HepG2 (cell line): Measurements from ENCODE around the gene PKNOX2. TPM values are rescaled to one million over a fixed set of nuclear protein-coding genes. Genes with fewer than 3 reads are reported as not detected.

Experiments used
- ATAC-seq: fragments of 200-7000 bp; cut with Tn5 transposase; 3 replicates; pipeline ENCODE4 v1.9.1; 2020; ENCODE audit warnings: mild to moderate bottlenecking, moderate library complexity
- BruUV-seq: library from RNA; stranded (reverse); fragments of 400-500 nt; replicated peaks from 2 replicates; lab custom pipeline; 2021; lab: Mats Ljungman, UMichigan
- CTCF ChIA-PET: fragments of 300-600 bp; formaldehyde crosslinking; extraction: SDS; loops from one replicate; lab custom pipeline; 2021; ENCODE audit warnings: low total read pairs, inconsistent platforms, low intra/inter-chr PET ratio; lab: Yijun Ruan, JAX
- POLR2A ChIA-PET: fragments of 350-600 bp; sonication (Branson Sonifier 250); formaldehyde crosslinking; loops from one replicate; lab custom pipeline; 2020; ENCODE audit warnings: antibody characterized with exemption, inconsistent platforms; lab: Yijun Ruan, JAX
- DNase-seq: peaks from one replicate; pipeline ENCODE4 v3.0.0-alpha.2; 2015; ENCODE audit warnings: low spot score
- FAIRE-seq: peaks from 3 replicates; lab custom pipeline; 2011; peaks lifted over from hg19 to GRCh38; lab: Jason Lieb, UNC
- H2AFZ ChIP-seq: one replicate; pipeline ENCODE4 v1.6.1; 2011; ENCODE audit warnings: low read length, inconsistent platforms
- H3K27ac ChIP-seq: fragments of 300-600 bp; 3 replicates; pipeline ENCODE4 v1.8.0; 2011; ENCODE audit warnings: mixed run types, mild to moderate bottlenecking, mixed read lengths, low read length, inconsistent platforms; ENCODE audit not compliant: insufficient read depth; ENCODE audit errors: extremely low read length
- H3K27me3 ChIP-seq, 2 experiments: fragments of 200-600 bp in 1 of 2; 2 replicates in 1 of 2; 3 replicates in 1 of 2; pipeline versions ENCODE4 v1.6.0 to v1.8.0; 2011; ENCODE audit warnings: low read length in 2 of 2, mild to moderate bottlenecking in 2 of 2, moderate library complexity in 2 of 2, inconsistent platforms in 1 of 2; ENCODE audit not compliant: insufficient read depth in 2 of 2, control insufficient read depth in 1 of 2
- H3K36me3 ChIP-seq, 2 experiments: fragments of 200-600 bp in 1 of 2; replicated peaks in 1 of 2; 2 replicates in 1 of 2; 3 replicates in 1 of 2; pipeline versions ENCODE4 v1.5.1 to v1.8.0; 2011; ENCODE audit warnings: low read length in 2 of 2, inconsistent platforms in 1 of 2; ENCODE audit not compliant: insufficient read depth in 2 of 2, control insufficient read depth in 1 of 2
- H3K4me1 ChIP-seq: 2 replicates; pipeline ENCODE4 v1.5.1; 2012; ENCODE audit warnings: low read length, inconsistent platforms; ENCODE audit not compliant: insufficient read depth
- H3K4me2 ChIP-seq: 2 replicates; pipeline ENCODE4 v1.6.0; 2011; ENCODE audit warnings: low read depth, low read length, inconsistent platforms
- H3K4me3 ChIP-seq, 3 experiments: fragments of 200-600 bp in 1 of 3; sonication (generic), shearing (Covaris generic) in 1 of 3; replicated peaks in 1 of 3; 2 replicates each; pipeline ENCODE4 v1.5.1; 2011 to 2016; ENCODE audit warnings: low read length in 3 of 3, inconsistent platforms in 2 of 3, low read depth in 2 of 3, mild to moderate bottlenecking in 2 of 3, control low read depth in 1 of 3, mixed read lengths in 1 of 3; ENCODE audit not compliant: insufficient read depth in 1 of 3
- H3K79me2 ChIP-seq: one replicate; pipeline ENCODE4 v1.6.1; 2011; ENCODE audit warnings: low read length, inconsistent platforms; ENCODE audit not compliant: insufficient read depth
- H3K9ac ChIP-seq: 2 replicates; pipeline ENCODE4 v1.6.0; 2011; ENCODE audit warnings: mild to moderate bottlenecking, low read depth, low read length, inconsistent platforms; ENCODE audit not compliant: insufficient read depth
- H3K9me3 ChIP-seq: 2 replicates; pipeline ENCODE4 v1.5.1; 2012; ENCODE audit warnings: mild to moderate bottlenecking, low read length
- H4K20me1 ChIP-seq: 2 replicates; pipeline ENCODE4 v1.6.0; 2011; ENCODE audit warnings: inconsistent platforms, mild to moderate bottlenecking, low read length, moderate library complexity; ENCODE audit not compliant: insufficient read depth
- ATF2 ChIP-seq: sonication (generic); formaldehyde crosslinking; IDR thresholded peaks from 2 replicates; pipeline ENCODE4 v1.4.0; 2020; ENCODE audit warnings: missing genetic modification reagents
- ATF3 ChIP-seq: sonication (generic); formaldehyde crosslinking; IDR thresholded peaks from 2 replicates; pipeline ENCODE4 v1.4.0; 2020; ENCODE audit warnings: missing genetic modification reagents
- FOXC1 ChIP-seq: sonication (generic); formaldehyde crosslinking; IDR thresholded peaks from 2 replicates; pipeline ENCODE4 v1.8.0; 2022; ENCODE audit warnings: mild to moderate bottlenecking, missing genetic modification reagents, borderline replicate concordance
- GABPA ChIP-seq, 2 experiments: IDR thresholded peaks; 2 replicates each; pipeline ENCODE4 v1.6.1; 2011 to 2016; ENCODE audit warnings: low read depth in 2 of 2, low read length in 1 of 2, missing biosample characterization in 1 of 2, missing genetic modification characterization in 1 of 2
- MATR3 ChIP-seq: sonication (generic); formaldehyde crosslinking; IDR thresholded peaks from 2 replicates; pipeline ENCODE4 v1.4.0; 2020; ENCODE audit warnings: missing genetic modification reagents
- MED13 ChIP-seq: sonication (generic); formaldehyde crosslinking; IDR thresholded peaks from 2 replicates; pipeline ENCODE4 v1.5.0; 2020; ENCODE audit warnings: missing genetic modification reagents
- MIER2 ChIP-seq: IDR thresholded peaks from 2 replicates; pipeline ENCODE4 v1.6.1; 2016; ENCODE audit warnings: missing biosample characterization, missing genetic modification reagents
- POGZ ChIP-seq: sonication (generic); formaldehyde crosslinking; IDR thresholded peaks from 2 replicates; pipeline ENCODE4 v1.4.0; 2020; ENCODE audit warnings: mild to moderate bottlenecking, missing genetic modification reagents
- RELA ChIP-seq: sonication (generic); formaldehyde crosslinking; IDR thresholded peaks from 2 replicates; pipeline ENCODE4 v1.4.0; 2020; ENCODE audit warnings: missing genetic modification reagents
- SETDB1 ChIP-seq: sonication (generic); formaldehyde crosslinking; IDR thresholded peaks from 2 replicates; pipeline ENCODE4 v1.5.1; 2020; ENCODE audit warnings: missing genetic modification reagents, mild to moderate bottlenecking, borderline replicate concordance
- THAP11 ChIP-seq: IDR thresholded peaks from 2 replicates; pipeline ENCODE4 v1.6.1; 2016; ENCODE audit warnings: missing biosample characterization, missing genetic modification reagents
- ZNF160 ChIP-seq: sonication (generic); formaldehyde crosslinking; IDR thresholded peaks from 2 replicates; pipeline ENCODE4 v1.8.0; 2022; ENCODE audit warnings: mild to moderate bottlenecking, inconsistent platforms, missing genetic modification reagents
- ZNF281 ChIP-seq: sonication (generic); formaldehyde crosslinking; IDR thresholded peaks from 2 replicates; pipeline ENCODE4 v1.4.0; 2020; ENCODE audit warnings: missing genetic modification reagents, borderline replicate concordance
- ZNF484 ChIP-seq: sonication (generic); formaldehyde crosslinking; IDR thresholded peaks from 2 replicates; pipeline ENCODE4 v1.5.1; 2020; ENCODE audit warnings: mild to moderate bottlenecking, low read depth, missing genetic modification reagents, borderline replicate concordance
- ZNF724P ChIP-seq: sonication (generic); formaldehyde crosslinking; IDR thresholded peaks from 2 replicates; pipeline ENCODE4 v1.8.0; 2022; ENCODE audit warnings: missing genetic modification reagents, borderline replicate concordance
- ZNF891 ChIP-seq: sonication (generic); formaldehyde crosslinking; IDR thresholded peaks from 2 replicates; pipeline ENCODE4 v1.5.0; 2020; ENCODE audit warnings: mild to moderate bottlenecking, missing genetic modification reagents
- ZSCAN31 ChIP-seq: sonication (generic); formaldehyde crosslinking; IDR thresholded peaks from 2 replicates; pipeline ENCODE4 v1.5.0; 2020; ENCODE audit warnings: low read depth, mild to moderate bottlenecking, missing genetic modification reagents
- WGBS: methylation state at CpG from one replicate; pipeline ENCODE4 v1.1.6; 2017; ENCODE audit warnings: low lambda C conversion rate; 5-methylcytosine and 5-hydroxymethylcytosine counted together
- in situ Hi-C: cut with HindIII; loops from 2 replicates; pipeline ENCODE4 v1.10.0; 2017; ENCODE audit warnings: low pct_unique_long_range_greater_than_20kb; ENCODE audit not compliant: extremely low pct_ligation_motif_present
- intact Hi-C: fragments of 100-400 bp; cut with micrococcal nuclease; formaldehyde crosslinking; loops from one replicate; pipeline ENCODE4 v1.10.0; 2022; ENCODE audit not compliant: unreplicated experiment
- polyA plus RNA-seq, 8 experiments: library from polyadenylated mRNA; depleted of rRNA in 3 of 8; stranded (reverse) in 7 of 8; unstranded in 1 of 8; fragments of >200 nt; fragmentation: Illumina TruSeq in 4 of 8; extraction: Trizol in 4 of 8; gene quantifications; 2 replicates each; pipeline versions ENCODE4 v1.2.1 to v1.2.3, GENCODE V29; 2011 to 2016; ENCODE audit warnings: low read depth in 4 of 8, missing spikeins in 1 of 8, mixed read lengths in 1 of 8; ENCODE audit not compliant: insufficient read depth in 1 of 8
- total RNA-seq, 5 experiments: library from RNA; depleted of rRNA; stranded (reverse); fragments of >200 nt; fragmentation: Illumina TruSeq; extraction: Trizol; gene quantifications; 2 replicates each; pipeline ENCODE4 v1.2.3, GENCODE V29; 2016; ENCODE audit warnings: low read depth in 1 of 5

Gene PKNOX2
- total and polyA plus RNA-seq, 2 of the 13 experiments (the other 11 are each of a cell fraction or from before 2014, with no cell fraction given): not detected

GRCh38 chr11:125379981-125380380 lies 215.4 kb downstream of the PKNOX2 start:
- H3K4me1 ChIP-seq: no peaks in the 10 kb centered on the region
- CTCF ChIA-PET: no interaction called here
- FAIRE-seq: no peak

More at GRCh38 chr11:125379981-125380380, 215.4 kb downstream of the PKNOX2 start:
- WGBS: 51% methylated on average over 14 of the region's 14 CpGs
- intact Hi-C loops: no loop called here
- Histone ChIP-seq H2AFZ (no peak overlapping the region), H4K20me1 (no peaks in the 10 kb centered on the region), H3K9ac (no peak overlapping the region), H3K79me2 (no peaks in the 10 kb centered on the region), H3K27me3 (peaks cover 4 to 52% of the 10 kb centered on the region in 2 experiments; a peak in 4 of 5 replicates), H3K27ac (no peak overlapping the region), H3K9me3 (no peaks in the 10 kb centered on the region), H3K4me2 (no peak overlapping the region), H3K36me3 (no peaks in the 10 kb centered on the region), H3K4me3 (no peak overlapping the region)
- BruUV-seq: no TSS peak
- TF ChIP-seq SETDB1 (no peak), FOXC1 (CRISPR knock-in tag) (no peak), GABPA (IDR thresholded peaks at IDR 0.05; ENCODE audit: low read depth, low read length) (no peak), GABPA (CRISPR knock-in tag; IDR thresholded peaks at IDR 0.05; ENCODE audit: low read depth) (no peak), MATR3 (CRISPR knock-in tag) (no peak), ZNF160 (CRISPR knock-in tag) (no peak), ZNF724P (CRISPR knock-in tag) (no peak), MED13 (no peak), ZSCAN31 (CRISPR knock-in tag) (no peak), ZNF891 (no peak), ATF3 (CRISPR knock-in tag) (no peak), ZNF484 (CRISPR knock-in tag) (no peak), RELA (CRISPR knock-in tag) (no peak), THAP11 (CRISPR knock-in tag) (no peak), ZNF281 (CRISPR knock-in tag) (no peak), MIER2 (CRISPR knock-in tag) (no peak), ATF2 (CRISPR knock-in tag) (no peak), POGZ (CRISPR knock-in tag) (no peak)
- DNase-seq (no peak), ATAC-seq (no peak)
- in situ Hi-C loops: no loop called here
- POLR2A ChIA-PET: no interaction called here
